ENCODE results near the gene IL12RB1. TPM values are rescaled to one million over a fixed set of nuclear protein-coding genes. Genes with fewer than 3 reads are reported as not detected.

Gene IL12RB1
- total and polyA plus RNA-seq, 2 of the 8 experiments (the other 6 are each of a cell fraction or from before 2014, with no cell fraction given): 0.03 TPM; not detected in 1

DNA sequence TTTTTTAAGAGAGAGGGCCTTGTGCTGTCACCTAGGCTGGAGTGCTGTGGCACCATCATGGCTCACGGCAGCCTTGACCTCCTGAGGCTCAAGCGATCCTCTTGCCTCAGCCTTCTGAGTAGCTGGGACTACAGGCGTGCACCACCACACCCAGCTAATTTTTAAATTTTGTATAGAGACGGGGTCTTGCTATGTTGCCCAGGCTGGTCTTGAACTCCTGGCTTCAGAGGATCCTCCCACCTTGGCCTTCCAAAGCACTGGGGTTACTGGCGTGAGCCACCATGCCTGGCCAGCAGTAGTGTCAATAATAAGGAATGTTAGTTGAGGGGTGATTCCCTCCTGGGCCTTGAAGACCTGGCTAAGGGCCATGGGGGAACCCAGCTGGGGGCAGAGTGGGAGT is 34.4 kb upstream of the IL12RB1 start:
- H3K4me2 ChIP-seq (ENCODE audit: insufficient read depth in 1 of 2, low read depth in 2 of 2, low read length in 2 of 2): no peak overlapping the region
- 91% methylated on average over 5 of the region's 5 CpGs; no CpG with 5 or more reads in 1 of the 2 experiments for WGBS, 2 experiments (ENCODE audit: extremely low coverage in 1 of 2, insufficient coverage in 1 of 2, insufficient read length in 1 of 2, insufficient replicate concordance in 2 of 2, low coverage in 1 of 2, low lambda C conversion rate in 2 of 2, missing lambda C conversion rate in 1 of 2)
- H3K79me1 ChIP-seq (ENCODE audit: low read depth, low read length): peaks cover 7% of the 10 kb centered on the region; the same call in 1 of the 2 replicates
- no peak overlapping the region for H3K23ac ChIP-seq (ENCODE audit: insufficient read length)
- no peak overlapping the region for H2BK5ac ChIP-seq (ENCODE audit: low read depth, low read length)
- H3K27ac ChIP-seq (ENCODE audit: low read depth, low read length): no peak overlapping the region
- H4K8ac ChIP-seq (ENCODE audit: extremely low read depth, insufficient read depth, low read length): no peak overlapping the region
- no peak overlapping the region for H2BK12ac ChIP-seq (ENCODE audit: low read depth, low read length)
- H3K27me3 ChIP-seq (replicated peaks in 1 of 4; ENCODE audit: control insufficient read depth in 3 of 4, extremely low read depth in 1 of 4, insufficient read depth in 3 of 4, low read length in 3 of 4): peaks cover 0 to 3% (median 1%) of the 10 kb centered on the region in 4 experiments; a peak in 1 of 7 replicates
- H2BK15ac ChIP-seq (ENCODE audit: low read length): no peak overlapping the region
- H3K36me3 ChIP-seq (ENCODE audit: control insufficient read depth in 2 of 4, insufficient read depth in 4 of 4, low read length in 3 of 4): peaks cover 2 to 10% (median 5%) of the 10 kb centered on the region in 4 experiments; a peak in 5 of 8 replicates
- no peak overlapping the region for H4K91ac ChIP-seq (replicated peaks; ENCODE audit: insufficient read length, low read length)
- peaks cover 3 to 21% (median 8%) of the 10 kb centered on the region in 4 experiments for H3K4me1 ChIP-seq (replicated peaks in 1 of 4; ENCODE audit: control insufficient read depth in 3 of 4, insufficient read depth in 4 of 4, low read length in 3 of 4)
- H3K9ac ChIP-seq (replicated peaks in 1 of 4; ENCODE audit: extremely low read depth in 1 of 4, low read depth in 3 of 4, low read length in 3 of 4): no peak overlapping the region
- H4K20me1 ChIP-seq (replicated peaks in 1 of 2; ENCODE audit: control insufficient read depth in 1 of 2, insufficient read depth in 2 of 2, low read length in 2 of 2): peaks cover 0 to 10% of the 10 kb centered on the region in 2 experiments
- FAIRE-seq (no peak), DNase-seq (ENCODE audit: low read depth in 1 of 2, low spot score in 2 of 2) (no peak)
- H3K79me2 ChIP-seq (ENCODE audit: control insufficient read depth in 1 of 2, insufficient read depth in 2 of 2, low read length in 2 of 2): peaks cover 0 to 5% of the 10 kb centered on the region in 2 experiments; a peak in 1 of 4 replicates
- H3K56ac ChIP-seq (replicated peaks; ENCODE audit: insufficient read length, low read depth, low read length): no peak overlapping the region
- H4K5ac ChIP-seq (ENCODE audit: insufficient read length, low read depth, low read length): no peak overlapping the region
- H2AK5ac ChIP-seq (ENCODE audit: low read depth, low read length): no peak overlapping the region
- ChIA-PET POLR2A (ENCODE audit: partially characterized antibody) (interaction anchor here (0.9 to 1.5 kb wide), 2 partner anchors 8 to 10 kb away, joined by 3 to 4 read pairs; no protein-coding TSS in a partner anchor), CTCF (ENCODE audit: partially characterized antibody) (interaction anchor here (1.5 to 2.5 kb wide), 4 partner anchors 10 to 46 kb away, joined by 6 to 9 read pairs (median 6); partner anchors contain the start of gene PIK3R2)
- H3K14ac ChIP-seq (ENCODE audit: insufficient read length): no peak overlapping the region
- peaks cover 7% of the 10 kb centered on the region for H3K23me2 ChIP-seq (ENCODE audit: low read depth, low read length)
- no peak overlapping the region for H3K18ac ChIP-seq (ENCODE audit: extremely low read depth, low read length)
- H2AFZ ChIP-seq (ENCODE audit: low read length): no peak overlapping the region
- H2BK20ac ChIP-seq (ENCODE audit: low read length): no peak overlapping the region
- H2BK120ac ChIP-seq (replicated peaks; ENCODE audit: low read depth, low read length): no peak overlapping the region
- no peak overlapping the region for H3K4ac ChIP-seq (replicated peaks; ENCODE audit: insufficient read length, low read depth, low read length)
- no peak overlapping the region for H3K4me3 ChIP-seq (ENCODE audit: extremely low read depth in 1 of 4, insufficient read depth in 2 of 4, low read depth in 3 of 4, low read length in 4 of 4)
- no peaks in the 10 kb centered on the region for H3K9me3 ChIP-seq (ENCODE audit: insufficient read depth in 2 of 2, low read depth in 1 of 2, low read length in 1 of 2)
- TF ChIP-seq SP2 (IDR thresholded peaks at IDR 0.05; ENCODE audit: low read length) (no peak), TCF12 (IDR thresholded peaks at IDR 0.05; ENCODE audit: low read depth, low read length) (no peak), TBP (IDR thresholded peaks at IDR 0.05; ENCODE audit: low read depth, low read length) (no peak), EP300 (IDR thresholded peaks at IDR 0.05; ENCODE audit: borderline replicate concordance in 1 of 2, low read depth in 2 of 2, low read length in 2 of 2) (no peak), KDM1A (IDR thresholded peaks at IDR 0.05; ENCODE audit: borderline replicate concordance, low read length) (no peak), BCL11A (IDR thresholded peaks at IDR 0.05; ENCODE audit: low read depth in 2 of 2, low read length in 2 of 2) (no peak), TAF7 (optimal IDR thresholded peaks at IDR 0.05; ENCODE audit: borderline replicate concordance, low read depth, low read length) (no peak), CHD2 (IDR thresholded peaks at IDR 0.05; ENCODE audit: low read length) (no peak), SIX5 (IDR thresholded peaks at IDR 0.05; ENCODE audit: low read depth, low read length) (no peak), SIRT6 (IDR thresholded peaks at IDR 0.05; ENCODE audit: low read length) (no peak), HDAC6 (IDR thresholded peaks at IDR 0.05; ENCODE audit: low read depth, low read length) (no peak), NANOG (IDR thresholded peaks at IDR 0.05; ENCODE audit: insufficient read depth, low read depth, low read length, poor library complexity, severe bottlenecking) (no peak), CREB1 (IDR thresholded peaks at IDR 0.05) (no peak), CEBPB (IDR thresholded peaks at IDR 0.05; ENCODE audit: low read depth, low read length) (no peak)
- TF ChIP-seq, protein P1, sequence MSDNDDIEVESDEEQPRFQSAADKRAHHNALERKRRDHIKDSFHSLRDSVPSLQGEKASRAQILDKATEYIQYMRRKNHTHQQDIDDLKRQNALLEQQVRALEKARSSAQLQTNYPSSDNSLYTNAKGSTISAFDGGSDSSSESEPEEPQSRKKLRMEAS (IDR thresholded peaks at IDR 0.05): no peak
